ENCODE data around the gene AP3B2. TPM values are rescaled to one million over a fixed set of nuclear protein-coding genes. Genes with fewer than 3 reads are reported as not detected.

Gene AP3B2
- total RNA-seq, 4 donors from 2014 or later: 0.59 to 14.2 (median 1.1) TPM

- WGBS, 2 donors: 66 to 84% methylated on average over 4 of the region's 4 CpGs
- TF ChIP-seq CTCF (IDR thresholded peaks at IDR 0.05) (no peak), EP300 (IDR thresholded peaks at IDR 0.05) (no peak), POLR2A (IDR thresholded peaks at IDR 0.05) (no peak)
Measured at GRCh38 chr15:82625136-82625535, 84.5 kb downstream of the AP3B2 start.

GRCh38 chr15:82624438-82624837 lies 85.2 kb downstream of the AP3B2 start:
- DNase-seq (ENCODE audit: low spot score in 2 of 2): no peak
- 88 to 96% methylated on average over 3 of the region's 3 CpGs for WGBS, 2 donors
- no peak overlapping the region for H3K4me3 ChIP-seq
- TF ChIP-seq CTCF (IDR thresholded peaks at IDR 0.05): no peak
- no peak for TF ChIP-seq POLR2A (IDR thresholded peaks at IDR 0.05)
- TF ChIP-seq EP300 (IDR thresholded peaks at IDR 0.05): no peak
- no peaks in the 10 kb centered on the region for H3K4me1 ChIP-seq
- peaks cover 0 to 28% (median 0%) of the 10 kb centered on the region in 3 donors for H3K36me3 ChIP-seq
- H3K9me3 ChIP-seq: no peaks in the 10 kb centered on the region
- H3K27me3 ChIP-seq: no peaks in the 10 kb centered on the region
- no peak overlapping the region for H3K27ac ChIP-seq

More at GRCh38 chr15:82625136-82625535, 84.5 kb downstream of the AP3B2 start:
- no peak for DNase-seq (ENCODE audit: low spot score in 2 of 2)
- no peaks in the 10 kb centered on the region for H3K9me3 ChIP-seq
- H3K27me3 ChIP-seq: no peaks in the 10 kb centered on the region
- H3K4me3 ChIP-seq: no peak overlapping the region
- peaks cover 0 to 28% (median 0%) of the 10 kb centered on the region in 3 donors for H3K36me3 ChIP-seq
- H3K27ac ChIP-seq: no peak overlapping the region
- H3K4me1 ChIP-seq: no peaks in the 10 kb centered on the region

GRCh38 chr15:82624008-82624407 lies 85.7 kb downstream of the AP3B2 start:
- Histone ChIP-seq H3K36me3 (peaks cover 0 to 28% (median 0%) of the 10 kb centered on the region in 3 donors), H3K27me3 (no peaks in the 10 kb centered on the region), H3K4me1 (no peaks in the 10 kb centered on the region), H3K27ac (no peak overlapping the region), H3K9me3 (no peaks in the 10 kb centered on the region), H3K4me3 (no peak overlapping the region)
- 50 to 65% methylated on average over 2 of the region's 2 CpGs for WGBS, 2 donors
- TF ChIP-seq CTCF (IDR thresholded peaks at IDR 0.05) (no peak), EP300 (IDR thresholded peaks at IDR 0.05) (no peak)
- no peak for DNase-seq (ENCODE audit: low spot score in 2 of 2)

- no peak for TF ChIP-seq POLR2A (IDR thresholded peaks at IDR 0.05)
- no peak for TF ChIP-seq EP300 (IDR thresholded peaks at IDR 0.05)
- TF ChIP-seq CTCF (IDR thresholded peaks at IDR 0.05): no peak
- no peaks in the 10 kb centered on the region for H3K27me3 ChIP-seq
- DNase-seq (ENCODE audit: low spot score in 2 of 2): no peak
- H3K4me1 ChIP-seq: no peaks in the 10 kb centered on the region
- no peak overlapping the region for H3K27ac ChIP-seq
- H3K4me3 ChIP-seq: no peak overlapping the region
- H3K9me3 ChIP-seq: no peaks in the 10 kb centered on the region
- H3K36me3 ChIP-seq: peaks cover 0 to 28% (median 0%) of the 10 kb centered on the region in 3 donors
- 42 to 56% methylated on average over 1 of the region's 1 CpG for WGBS, 2 donors
Measured at GRCh38 chr15:82621970-82622369, 87.7 kb downstream of the AP3B2 start.

GRCh38 chr15:82613747-82614146 lies 95.9 kb downstream of the AP3B2 start:
- no peak for DNase-seq (ENCODE audit: low spot score in 2 of 2)

More at GRCh38 chr15:82613747-82614146, 95.9 kb downstream of the AP3B2 start:
- H3K4me3 ChIP-seq: no peak overlapping the region
- no peak overlapping the region for H3K27ac ChIP-seq
- no peaks in the 10 kb centered on the region for H3K36me3 ChIP-seq
- TF ChIP-seq EP300 (IDR thresholded peaks at IDR 0.05) (no peak), POLR2A (IDR thresholded peaks at IDR 0.05) (no peak), CTCF (IDR thresholded peaks at IDR 0.05) (no peak)
- H3K27me3 ChIP-seq: no peaks in the 10 kb centered on the region
- no peaks in the 10 kb centered on the region for H3K4me1 ChIP-seq
- no peaks in the 10 kb centered on the region for H3K9me3 ChIP-seq
- 58 to 63% methylated on average over 9 to 12 of the region's 12 CpGs for WGBS, 2 donors
